HepG2 (cell line): Measurements from ENCODE around the gene GFAP. TPM values are rescaled to one million over a fixed set of nuclear protein-coding genes. Genes with fewer than 3 reads are reported as not detected.
A peak's percentile ranks its signal among the peaks of the same experiment; 100 is the strongest.

ENCODE experiments used
- ARID2 ChIP-seq: sonication (generic); formaldehyde crosslinking; IDR thresholded peaks from 2 replicates; pipeline ENCODE4 v1.8.1; 2022; ENCODE audit warnings: mild to moderate bottlenecking, missing genetic modification reagents, borderline replicate concordance
- CEBPB ChIP-seq: IDR thresholded peaks from 2 replicates; pipeline ENCODE4 v1.6.1; 2011; ENCODE audit warnings: low read depth, low read length, improper control_type of control experiment, borderline replicate concordance
- E2F5 ChIP-seq: sonication (generic); formaldehyde crosslinking; conservative IDR thresholded peaks from 2 replicates; pipeline ENCODE4 v1.4.0; 2020; ENCODE audit warnings: missing genetic modification reagents
- FOXK2 ChIP-seq: fragments of 450-650 bp; IDR thresholded peaks from 2 replicates; pipeline ENCODE4 v1.6.1; 2016
- FOXM1 ChIP-seq: sonication (generic); formaldehyde crosslinking; IDR thresholded peaks from 2 replicates; pipeline ENCODE4 v1.5.0; 2020; ENCODE audit warnings: missing genetic modification reagents
- HDAC1 ChIP-seq: sonication (generic); formaldehyde crosslinking; IDR thresholded peaks from 2 replicates; pipeline ENCODE4 v1.5.1; 2020; ENCODE audit warnings: mild to moderate bottlenecking, missing genetic modification reagents
- IKZF1 ChIP-seq: fragments of 450-650 bp; IDR thresholded peaks from 2 replicates; pipeline ENCODE4 v1.7.1; 2016
- KDM4B ChIP-seq: sonication (generic); formaldehyde crosslinking; IDR thresholded peaks from 2 replicates; pipeline ENCODE4 v1.4.0; 2020; ENCODE audit warnings: missing genetic modification reagents
- KLF16 ChIP-seq, 2 experiments: sonication (generic) in 1 of 2; formaldehyde crosslinking in 1 of 2; IDR thresholded peaks; 2 replicates each; pipeline versions ENCODE4 v1.6.1 to v1.8.0; 2016 to 2023; ENCODE audit warnings: missing genetic modification reagents in 2 of 2, missing compliant biosample characterization in 1 of 2
- MAFF ChIP-seq: IDR thresholded peaks from 2 replicates; pipeline ENCODE4 v1.6.1; 2011; ENCODE audit warnings: low read depth, low read length, improper control_type of control experiment
- MED1 ChIP-seq: sonication (generic); formaldehyde crosslinking; IDR thresholded peaks from 2 replicates; pipeline ENCODE4 v1.4.0; 2020; ENCODE audit warnings: missing genetic modification reagents
- MIER2 ChIP-seq: IDR thresholded peaks from 2 replicates; pipeline ENCODE4 v1.6.1; 2016; ENCODE audit warnings: missing biosample characterization, missing genetic modification reagents
- MXD4 ChIP-seq: IDR thresholded peaks from 2 replicates; pipeline ENCODE4 v1.6.1; 2016; ENCODE audit warnings: mild to moderate bottlenecking, missing biosample characterization, missing genetic modification reagents
- MYPOP ChIP-seq: sonication (generic); formaldehyde crosslinking; IDR thresholded peaks from 2 replicates; pipeline ENCODE4 v1.8.1; 2023; ENCODE audit warnings: mild to moderate bottlenecking, moderate library complexity, missing genetic modification reagents
- NFKBIZ ChIP-seq: IDR thresholded peaks from 2 replicates; pipeline ENCODE4 v1.6.1; 2018; ENCODE audit warnings: missing genetic modification reagents, missing compliant biosample characterization
- PCBP1 ChIP-seq: fragments of 200-400 bp; formaldehyde crosslinking; IDR thresholded peaks from 2 replicates; pipeline ENCODE4 v1.6.1; 2017; ENCODE audit warnings: mild to moderate bottlenecking, low read depth, low read length, borderline replicate concordance
- PITX1 ChIP-seq: sonication (generic); formaldehyde crosslinking; IDR thresholded peaks from 2 replicates; pipeline ENCODE4 v1.5.1; 2020; ENCODE audit warnings: mild to moderate bottlenecking, missing genetic modification reagents
- PRMT3 ChIP-seq: sonication (generic); formaldehyde crosslinking; IDR thresholded peaks from 2 replicates; pipeline ENCODE4 v1.8.1; 2022; ENCODE audit warnings: low read depth, mild to moderate bottlenecking, moderate library complexity, missing genetic modification reagents, borderline replicate concordance
- TSC22D2 ChIP-seq: sonication (generic); formaldehyde crosslinking; IDR thresholded peaks from 2 replicates; pipeline ENCODE4 v1.5.1; 2020; ENCODE audit warnings: missing genetic modification reagents, mild to moderate bottlenecking, borderline replicate concordance
- ZMYM4 ChIP-seq: sonication (generic); formaldehyde crosslinking; IDR thresholded peaks from 2 replicates; pipeline ENCODE4 v1.8.1; 2023; ENCODE audit warnings: mild to moderate bottlenecking, missing genetic modification reagents
- ZNF251 ChIP-seq: sonication (generic); formaldehyde crosslinking; IDR thresholded peaks from 2 replicates; pipeline ENCODE4 v1.9.0; 2021; ENCODE audit warnings: mild to moderate bottlenecking, missing genetic modification reagents
- ZNF367 ChIP-seq: sonication (generic); formaldehyde crosslinking; IDR thresholded peaks from 2 replicates; pipeline ENCODE4 v1.4.0; 2020; ENCODE audit warnings: missing genetic modification reagents, borderline replicate concordance
- ZNF431 ChIP-seq: sonication (generic); formaldehyde crosslinking; IDR thresholded peaks from 2 replicates; pipeline ENCODE4 v1.9.0; 2022; ENCODE audit warnings: missing genetic modification reagents, low read depth, mild to moderate bottlenecking, borderline replicate concordance
- ZNF44 ChIP-seq: sonication (generic); formaldehyde crosslinking; IDR thresholded peaks from 2 replicates; pipeline ENCODE4 v1.5.1; 2020; ENCODE audit warnings: mild to moderate bottlenecking, missing genetic modification reagents
- ZNF576 ChIP-seq: sonication (generic); formaldehyde crosslinking; IDR thresholded peaks from 2 replicates; pipeline ENCODE4 v1.4.0; 2020; ENCODE audit warnings: mild to moderate bottlenecking, missing genetic modification reagents
- ZNF670 ChIP-seq: sonication (generic); formaldehyde crosslinking; IDR thresholded peaks from 2 replicates; pipeline ENCODE4 v1.8.0; 2022; ENCODE audit warnings: mild to moderate bottlenecking, missing genetic modification reagents, borderline replicate concordance
- ZNF746 ChIP-seq: sonication (generic); formaldehyde crosslinking; IDR thresholded peaks from 2 replicates; pipeline ENCODE4 v1.8.0; 2022; ENCODE audit warnings: mild to moderate bottlenecking, missing genetic modification reagents
- ZNF792 ChIP-seq: IDR thresholded peaks from 2 replicates; pipeline ENCODE4 v1.6.1; 2016
- ZSCAN20 ChIP-seq: sonication (generic); formaldehyde crosslinking; IDR thresholded peaks from 2 replicates; pipeline ENCODE4 v1.4.0; 2020; ENCODE audit warnings: missing genetic modification reagents, mild to moderate bottlenecking, borderline replicate concordance
- polyA plus RNA-seq, 8 experiments: library from polyadenylated mRNA; depleted of rRNA in 3 of 8; stranded (reverse) in 7 of 8; unstranded in 1 of 8; fragments of >200 nt; fragmentation: Illumina TruSeq in 4 of 8; extraction: Trizol in 4 of 8; gene quantifications; 2 replicates each; pipeline versions ENCODE4 v1.2.1 to v1.2.3, GENCODE V29; 2011 to 2016; ENCODE audit warnings: low read depth in 4 of 8, missing spikeins in 1 of 8, mixed read lengths in 1 of 8; ENCODE audit not compliant: insufficient read depth in 1 of 8
- total RNA-seq, 5 experiments: library from RNA; depleted of rRNA; stranded (reverse); fragments of >200 nt; fragmentation: Illumina TruSeq; extraction: Trizol; gene quantifications; 2 replicates each; pipeline ENCODE4 v1.2.3, GENCODE V29; 2016; ENCODE audit warnings: low read depth in 1 of 5

GFAP gene
- total and polyA plus RNA-seq, 2 of the 13 experiments (the other 11 are each of a cell fraction or from before 2014, with no cell fraction given), result 0.11 to 0.29 TPM

DNA sequence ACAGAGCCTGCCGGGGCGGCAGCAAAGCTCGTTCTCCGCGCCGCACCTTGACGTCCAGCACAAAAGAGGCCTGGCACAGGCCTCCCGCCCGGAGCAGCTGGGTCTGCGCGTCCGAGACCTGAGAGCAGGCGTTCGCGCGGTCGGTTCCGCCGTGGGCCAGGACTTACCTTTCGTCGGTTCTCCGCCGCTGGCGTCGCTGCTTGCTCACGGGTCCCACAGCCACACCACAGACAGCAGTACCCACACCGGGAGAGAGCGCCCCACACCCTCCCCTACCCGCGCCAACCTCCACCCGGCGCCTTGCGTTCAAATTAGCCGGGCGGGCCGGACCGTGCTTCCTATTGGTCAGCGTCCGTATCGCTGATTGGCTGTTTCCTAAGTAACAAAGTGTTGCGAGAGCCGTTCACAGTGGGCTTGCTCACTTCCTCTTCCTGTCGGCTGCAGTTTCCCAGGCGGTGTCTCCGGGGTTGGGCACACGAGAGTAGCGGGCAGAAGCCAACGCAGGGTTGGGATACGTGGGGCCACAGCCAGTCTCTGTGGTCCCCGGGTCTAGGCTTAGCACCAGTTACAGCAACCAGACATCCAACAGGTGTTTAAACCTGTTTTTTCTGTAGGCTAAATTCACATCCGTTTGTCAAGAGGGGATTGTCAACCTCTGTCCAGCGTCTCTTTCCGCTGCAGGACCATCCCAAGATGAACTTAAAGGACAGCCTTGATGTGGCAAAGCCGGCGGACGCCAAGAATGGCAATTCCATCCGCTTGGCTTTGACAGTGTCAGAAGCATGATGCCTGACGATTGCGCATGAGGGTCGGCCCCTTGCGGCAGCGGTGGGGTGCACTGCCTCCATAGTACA lies 32.4 kb upstream of the GFAP start, which contains the start of gene KIF18B (continued):
- TF ChIP-seq NFKBIZ, result no peak; the same call in none of the 2 replicates
- TF ChIP-seq MIER2 (CRISPR knock-in tag), result peak; percentile 9
- TF ChIP-seq ZMYM4 (CRISPR knock-in tag), result peak; percentile 94; the same call in 1 of the 2 replicates
- TF ChIP-seq E2F5, result peak; percentile 99
- TF ChIP-seq ZSCAN20 (CRISPR knock-in tag), result no peak
- peak; percentile 68; the same call in 1 of the 2 replicates for TF ChIP-seq ZNF576
- TF ChIP-seq CEBPB, result peak; percentile 82
- 0 out of 2 replicates have a peak, but pooled peaks have one; percentile 50 for TF ChIP-seq KDM4B (CRISPR knock-in tag)
- TF ChIP-seq ZNF670, result no peak
- TF ChIP-seq PCBP1, result 0 out of 2 replicates have a peak, but pooled peaks have one; percentile 75
- TF ChIP-seq HDAC1 (CRISPR knock-in tag), result peak; percentile 100
- no peak for TF ChIP-seq MAFF
- TF ChIP-seq MXD4, result peak; percentile 90
- no peak for TF ChIP-seq ZNF44
- peak; percentile 63 for TF ChIP-seq PITX1 (CRISPR knock-in tag)
- TF ChIP-seq ZNF431, result peak; percentile 87; the same call in 1 of the 2 replicates
- TF ChIP-seq ZNF251 (CRISPR knock-in tag), result 0 out of 2 replicates have a peak, but pooled peaks have one; percentile 71
- 0 out of 2 replicates have a peak, but pooled peaks have one; percentile 23 for TF ChIP-seq ZNF367 (CRISPR knock-in tag)
- peak; percentile 53; the same call in 1 of the 2 replicates for TF ChIP-seq ZNF792 (CRISPR knock-in tag)
- TF ChIP-seq PRMT3, result peak; percentile 43
- peak; percentile 41; the same call in 1 of the 2 replicates for TF ChIP-seq FOXK2
- peak; percentile 68; the same call in 1 of the 2 replicates for TF ChIP-seq ARID2 (CRISPR knock-in tag)
- TF ChIP-seq FOXM1, result peak; percentile 97
- TF ChIP-seq MED1, result peak; percentile 80
- TF ChIP-seq TSC22D2 (CRISPR knock-in tag), result 0 out of 2 replicates have a peak, but pooled peaks have one; percentile 43
- no peak for TF ChIP-seq IKZF1
- TF ChIP-seq KLF16 (CRISPR knock-in tag; IDR thresholded peaks at IDR 0.05), result peak in 1 of 2 experiments; percentile 73; a peak in 1 of 4 replicates
- peak; percentile 35; the same call in 1 of the 2 replicates for TF ChIP-seq ZNF746 (CRISPR knock-in tag)
- TF ChIP-seq MYPOP (CRISPR knock-in tag), result peak; percentile 65; the same call in 1 of the 2 replicates
